ENCODE measurements around the gene GPR132.

Gene GPR132

GRCh38 chr14:105059925-105060565 lies 5.2 kb downstream of the GPR132 start:
- no peak for DNase-seq

- DNase-seq = no peak
Measured at GRCh38 chr14:105059035-105059924, 6.0 kb downstream of the GPR132 start.

DNA sequence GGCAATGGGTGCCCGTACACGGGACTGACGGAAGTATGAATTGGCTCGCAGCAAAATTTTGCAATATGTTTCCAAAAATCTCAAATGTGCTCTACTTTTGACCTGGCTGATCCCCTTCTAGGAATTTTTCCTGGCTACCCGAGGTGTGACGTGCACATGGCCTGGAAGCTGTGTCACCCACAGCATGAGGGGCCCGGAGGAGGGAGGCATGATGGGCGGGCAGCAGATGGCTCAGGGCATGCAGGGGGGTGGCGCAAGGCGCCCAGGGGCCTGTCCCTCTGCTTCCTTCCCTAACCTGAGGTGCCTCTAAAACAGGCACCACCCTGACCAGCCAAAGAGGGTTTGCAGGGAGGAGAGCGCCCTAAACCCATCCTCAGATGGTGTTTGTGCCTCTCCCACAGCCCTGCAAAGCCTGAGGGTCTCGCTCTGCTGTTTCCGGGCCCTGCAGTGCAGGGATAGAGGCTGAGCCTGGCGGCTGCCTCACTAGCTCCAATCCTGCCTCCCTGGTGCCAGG lies 6.7 kb downstream of the GPR132 start:
- no peak for DNase-seq

- DNase-seq = no peak
Measured at GRCh38 chr14:105056303-105056831, 8.9 kb downstream of the GPR132 start.

DNA sequence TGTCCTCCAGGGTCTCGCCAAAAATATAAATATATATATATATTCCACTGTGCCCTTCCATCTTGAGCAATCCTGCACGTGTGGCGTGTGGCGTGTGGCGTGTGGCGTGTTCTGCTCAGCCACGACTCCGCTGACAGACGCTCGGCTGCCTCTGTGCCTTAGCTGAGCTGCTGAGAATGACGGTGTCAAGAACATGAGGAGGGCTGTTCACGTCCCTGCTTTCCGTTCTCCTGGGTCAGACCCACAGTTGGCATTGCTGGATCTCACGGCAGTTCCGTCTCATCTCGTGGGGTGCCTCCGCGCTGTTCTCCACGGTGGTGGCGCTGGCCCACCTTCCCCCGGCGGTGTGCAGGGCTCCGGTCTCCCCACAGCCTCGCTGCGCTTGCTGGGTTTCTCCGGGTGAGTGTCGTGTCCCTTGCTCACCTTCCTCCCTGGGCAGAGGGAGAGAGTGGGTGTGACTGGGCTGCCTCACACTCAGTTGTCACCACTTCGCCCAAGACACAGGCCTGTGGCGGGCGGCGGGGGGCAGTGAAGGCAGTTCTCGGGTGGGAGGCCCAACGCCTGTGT lies 9.4 kb downstream of the GPR132 start:
- DNase-seq = no peak

GRCh38 chr14:105055334-105055733 lies 9.9 kb downstream of the GPR132 start:
- no peak for DNase-seq

DNA sequence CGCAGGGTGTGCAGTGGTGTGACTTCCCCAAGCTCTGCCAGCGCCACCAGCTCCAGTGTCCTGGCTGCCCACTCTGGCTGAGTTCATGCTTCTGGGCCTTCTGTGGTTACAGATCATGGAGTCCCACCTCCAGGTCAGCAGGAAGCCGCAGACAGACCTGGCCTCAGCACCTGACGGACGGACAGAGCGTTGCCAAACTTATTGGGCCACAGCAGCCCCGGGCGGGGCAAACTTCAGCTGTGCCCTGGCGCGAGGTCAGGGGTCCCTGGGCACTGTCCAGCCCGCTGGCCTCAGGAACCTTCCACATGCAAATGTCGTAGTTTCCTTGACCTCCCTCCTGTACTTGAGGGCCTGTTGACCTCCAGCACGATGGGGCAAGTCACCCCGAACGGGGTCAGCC lies 11.2 kb downstream of the GPR132 start:
- no peak for DNase-seq

- no peak for DNase-seq
Measured at GRCh38 chr14:105053421-105053820, 11.8 kb downstream of the GPR132 start.

GRCh38 chr14:105052110-105052458 lies 13.1 kb downstream of the GPR132 start:
- no peak for DNase-seq

DNA sequence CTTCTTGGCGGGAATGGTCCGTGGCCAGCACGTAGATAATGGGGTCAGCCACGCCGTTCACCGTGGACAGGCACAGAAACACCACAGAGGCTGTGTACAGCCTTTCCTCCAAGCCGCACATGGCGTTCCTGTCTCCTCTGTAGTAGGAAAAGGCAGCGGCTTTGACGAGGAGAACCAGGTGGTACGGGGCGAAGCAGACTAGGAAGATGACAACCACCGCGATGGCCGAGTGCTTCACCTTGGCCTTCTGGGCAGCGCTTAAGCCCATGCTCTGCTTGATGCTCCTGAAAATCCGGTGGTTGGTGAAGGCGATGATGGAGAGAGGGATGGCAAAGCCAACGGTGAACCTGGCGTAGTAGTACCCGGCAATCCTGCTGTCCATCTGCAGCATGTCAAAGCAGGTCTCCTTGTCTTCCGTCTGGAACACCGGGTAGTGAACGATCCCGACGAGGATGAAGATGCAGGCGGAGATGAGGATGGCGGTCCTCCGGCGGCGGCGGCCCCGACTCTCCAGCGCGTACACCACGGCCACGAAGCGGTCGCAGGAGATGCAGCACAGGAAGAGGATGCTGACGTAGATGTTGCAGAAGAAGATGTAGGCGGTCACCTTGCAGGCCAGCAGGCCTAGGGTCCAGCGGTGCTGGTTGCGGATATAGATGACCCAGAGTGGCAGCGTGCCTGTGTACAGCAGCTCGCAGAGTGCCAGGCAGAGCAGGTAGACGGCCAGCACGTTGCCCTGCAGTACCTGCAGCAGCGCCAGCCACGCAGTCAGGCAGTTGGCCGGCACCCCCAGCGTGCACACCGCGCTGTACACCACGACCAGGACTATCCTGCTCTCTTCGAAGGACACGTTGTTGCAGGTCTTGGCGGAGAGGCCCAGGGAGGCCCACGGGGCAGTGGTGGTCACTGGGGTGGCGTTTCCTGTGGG lies 13.8 kb downstream of the GPR132 start:
- no peak for DNase-seq

- peak; percentile 50 for DNase-seq
Measured at GRCh38 chr14:105050551-105050897, 14.7 kb downstream of the GPR132 start.

- DNase-seq = no peak
Measured at GRCh38 chr14:105049753-105050550, 15.3 kb downstream of the GPR132 start.

GRCh38 chr14:105047283-105048016 lies 17.8 kb downstream of the GPR132 start:
- DNase-seq = no peak

GRCh38 chr14:105046891-105047282 lies 18.3 kb downstream of the GPR132 start:
- DNase-seq = no peak

DNA sequence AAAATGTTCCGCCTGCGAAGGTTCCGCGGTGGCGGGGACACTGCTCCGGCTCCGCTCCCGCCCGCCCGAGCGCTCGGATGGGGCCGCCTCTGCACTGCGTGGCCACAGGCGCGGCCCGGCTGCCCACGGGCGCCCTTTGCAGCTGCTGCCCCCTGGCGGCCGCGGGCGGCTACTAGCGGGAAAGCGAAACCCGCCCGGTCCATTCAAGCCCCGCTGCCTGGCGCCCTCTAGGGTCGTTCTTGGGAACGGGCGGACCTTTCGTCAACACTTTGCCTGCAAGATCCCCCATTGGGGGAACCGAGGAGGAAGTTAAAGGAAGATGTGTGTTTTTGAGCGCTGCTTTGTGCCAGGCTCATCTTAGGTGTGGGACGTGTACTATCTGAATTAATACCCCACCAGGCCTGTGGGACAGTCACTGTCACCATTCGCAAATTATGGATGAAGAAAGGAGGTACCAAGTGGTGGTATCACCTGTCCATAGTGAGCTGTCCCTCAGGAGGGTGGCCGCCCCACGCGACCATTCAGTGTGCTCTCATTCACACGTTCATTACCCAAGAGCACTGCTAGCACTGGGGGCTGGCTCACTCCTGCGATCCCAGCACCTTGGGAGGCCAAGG lies 19.4 kb downstream of the GPR132 start:
- peak; percentile 82 for DNase-seq

DNA sequence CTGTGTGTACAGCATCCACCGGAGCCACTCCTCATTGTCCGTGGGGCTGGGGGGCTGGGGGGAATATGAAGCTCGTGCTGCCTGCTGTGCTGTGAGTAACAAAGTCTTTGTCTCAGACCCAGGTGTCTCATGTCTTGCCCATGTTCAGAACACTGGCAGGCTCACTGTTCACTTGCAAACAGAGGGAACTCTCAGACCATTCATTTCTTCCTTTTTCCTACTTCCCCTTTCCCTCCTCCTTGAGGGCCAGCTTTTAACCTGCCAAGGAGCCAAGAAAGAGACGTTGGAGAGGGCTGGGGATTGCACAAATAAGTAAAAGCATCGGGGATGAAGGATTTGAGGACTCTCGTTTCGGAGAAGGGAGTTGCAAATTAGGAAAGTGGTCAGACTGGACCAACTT lies 21.6 kb downstream of the GPR132 start:
- DNase-seq = no peak

DNA sequence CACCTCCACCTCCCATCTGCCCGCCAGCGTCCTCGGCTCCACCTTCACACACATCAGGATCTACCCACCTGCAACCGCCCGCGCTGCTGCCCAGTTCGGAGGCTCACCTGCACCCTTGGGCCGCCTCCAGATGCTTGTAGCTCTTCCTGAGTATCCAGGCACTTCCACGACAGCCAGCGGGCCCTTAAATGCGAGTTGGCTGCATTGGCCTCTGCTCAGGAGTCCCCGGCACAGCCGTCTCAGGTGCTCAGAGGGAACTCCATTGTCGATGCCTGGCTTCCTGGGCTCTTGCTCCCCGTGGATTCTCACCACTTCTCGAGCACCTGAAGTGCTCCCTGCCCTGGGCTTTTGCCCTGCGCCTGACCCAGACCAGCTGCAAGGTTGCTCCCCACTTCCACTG lies 22.4 kb downstream of the GPR132 start:
- no peak for DNase-seq

DNA sequence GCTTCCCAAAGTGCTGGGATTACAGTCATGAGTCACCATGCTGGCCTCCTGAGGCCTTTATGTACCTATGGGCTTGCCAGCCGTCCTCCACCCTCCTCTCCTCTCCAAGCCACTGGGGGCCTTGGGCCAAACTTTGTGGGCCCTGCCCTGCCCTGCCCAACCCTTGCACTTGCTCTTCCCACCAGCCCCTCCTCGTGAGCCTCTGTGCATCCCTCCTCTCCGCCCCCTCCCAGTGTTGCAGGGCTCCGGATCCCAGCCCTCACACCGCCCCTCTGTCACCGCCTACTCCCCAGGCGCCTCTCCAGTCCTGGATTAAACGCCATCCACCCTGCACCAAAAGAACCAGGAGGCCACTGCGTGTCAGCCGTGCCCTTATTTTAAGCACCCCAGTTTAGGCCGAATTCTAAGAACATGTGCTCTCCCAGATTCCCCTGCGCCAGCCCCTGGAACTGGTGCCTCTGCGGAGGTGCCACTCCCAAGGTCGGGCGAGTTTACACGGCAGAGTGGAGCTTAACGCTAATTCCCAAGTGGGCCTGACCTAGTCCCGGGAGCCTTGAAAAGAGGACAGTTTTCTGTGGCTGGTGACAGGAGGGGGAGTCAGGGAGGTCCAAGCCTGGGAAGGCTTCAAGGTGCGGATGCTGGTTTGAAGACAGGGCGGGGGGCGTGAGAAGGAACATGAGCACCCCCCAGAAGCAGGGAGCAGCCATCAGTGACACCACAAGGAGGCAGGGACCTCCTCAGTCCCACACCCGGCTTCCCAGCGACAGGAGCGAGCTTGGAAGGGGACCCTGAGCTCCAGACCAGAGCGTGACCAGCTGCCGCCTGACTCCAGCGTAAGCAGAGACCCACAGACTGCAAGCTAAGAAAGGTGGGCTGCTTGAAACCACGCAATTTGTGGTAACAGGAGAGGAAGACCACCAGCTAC lies 23.1 kb downstream of the GPR132 start:
- DNase-seq = no peak

DNA sequence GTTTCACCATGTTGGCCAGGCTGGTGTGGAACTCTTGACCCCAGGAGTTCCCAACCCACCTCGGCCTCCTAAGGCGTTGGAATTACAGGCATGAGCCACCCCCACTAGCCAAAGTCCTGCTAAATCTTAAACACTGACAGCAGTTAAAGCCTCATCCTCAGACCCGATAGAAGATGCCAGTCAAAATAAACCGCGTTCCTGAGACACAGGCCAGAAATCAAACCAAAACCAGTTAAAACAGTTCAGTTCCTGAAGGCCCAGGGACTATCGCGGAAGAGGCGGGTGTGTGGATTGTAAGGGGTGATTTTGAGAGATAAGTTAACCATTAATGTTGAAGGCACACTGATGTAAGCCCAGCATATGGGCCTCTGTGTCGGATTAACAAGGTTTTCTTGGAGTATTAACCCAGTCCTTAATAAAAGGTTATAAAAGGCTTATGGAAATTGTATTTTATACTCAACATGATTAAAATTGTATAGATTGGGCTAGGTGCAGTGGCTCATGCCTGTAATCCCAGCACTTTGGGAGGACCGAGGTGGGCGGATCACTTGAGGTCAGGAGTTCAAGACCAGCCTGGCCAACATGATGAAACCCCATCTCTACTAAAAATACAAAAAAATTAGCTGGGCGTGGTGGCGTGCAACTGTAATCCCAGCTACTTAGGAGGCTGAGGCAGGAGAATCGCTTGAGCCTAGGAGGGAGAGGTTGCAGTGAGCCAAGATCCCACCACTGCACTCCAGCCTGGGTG lies 25.6 kb downstream of the GPR132 start:
- no peak for DNase-seq
